Measurements from ENCODE around the gene FIGNL1.

FIGNL1 gene

GRCh38 chr7:50449881-50450589 is at the start of gene FIGNL1:
Gene FIGNL1 (minus strand): TSS chr7:50450350. CDS start chr7:50447287, 3,063 bp downstream.
- peak; percentile 84 for DNase-seq (ENCODE audit: low read depth)
- peaks cover 12% of the 10 kb centered on the region for H3K4me1 ChIP-seq (ENCODE audit: control insufficient read depth, insufficient read depth, low read length)
- H3K4me3 ChIP-seq (ENCODE audit: low read length), result peak within 1 kb of the TSS; percentile 92
- peak within 1 kb of the TSS; percentile 87 for H3K9ac ChIP-seq (ENCODE audit: low read length)
- H3K27me3 ChIP-seq (replicated peaks; ENCODE audit: control insufficient read depth, insufficient read depth, low read length), result peaks cover 7% of the 10 kb centered on the region
- H3K36me3 ChIP-seq (ENCODE audit: control insufficient read depth, insufficient read depth, low read length, severe bottlenecking), result peaks cover 9% of the 10 kb centered on the region
- no peaks in the 10 kb centered on the region for H3K9me3 ChIP-seq (ENCODE audit: control insufficient read depth, low read length)

- Histone ChIP-seq H3K4me1 (ENCODE audit: control insufficient read depth, insufficient read depth, low read length) (peaks cover 62% of the 10 kb centered on the region), H3K9ac (ENCODE audit: low read length) (no peak overlapping the region)
Measured at GRCh38 chr7:50499092-50499491, 48.9 kb upstream of the FIGNL1 start.

GRCh38 chr7:50497968-50498367 is 47.8 kb upstream of the FIGNL1 start:
- Histone ChIP-seq H3K4me1 (ENCODE audit: control insufficient read depth, insufficient read depth, low read length) (peaks cover 51% of the 10 kb centered on the region), H3K9me3 (ENCODE audit: control insufficient read depth, low read length) (no peaks in the 10 kb centered on the region), H3K4me3 (ENCODE audit: low read length) (peak overlapping the region; percentile 19), H3K36me3 (ENCODE audit: control insufficient read depth, insufficient read depth, low read length, severe bottlenecking) (no peaks in the 10 kb centered on the region), H3K9ac (ENCODE audit: low read length) (no peak overlapping the region), H3K27me3 (replicated peaks; ENCODE audit: control insufficient read depth, insufficient read depth, low read length) (peaks cover 5% of the 10 kb centered on the region)
- DNase-seq (ENCODE audit: low read depth), result peak; percentile 80

More at GRCh38 chr7:50499092-50499491, 48.9 kb upstream of the FIGNL1 start:
- Histone ChIP-seq H3K36me3 (ENCODE audit: control insufficient read depth, insufficient read depth, low read length, severe bottlenecking) (no peaks in the 10 kb centered on the region), H3K9me3 (ENCODE audit: control insufficient read depth, low read length) (no peaks in the 10 kb centered on the region), H3K27me3 (replicated peaks; ENCODE audit: control insufficient read depth, insufficient read depth, low read length) (no peaks in the 10 kb centered on the region), H3K4me3 (ENCODE audit: low read length) (no peak overlapping the region)
- DNase-seq (ENCODE audit: low read depth), result no peak

GRCh38 chr7:50497068-50497642 is 47.0 kb upstream of the FIGNL1 start:
- Histone ChIP-seq H3K9ac (ENCODE audit: low read length) (peak overlapping the region; percentile 28), H3K4me1 (ENCODE audit: control insufficient read depth, insufficient read depth, low read length) (peaks cover 45% of the 10 kb centered on the region), H3K9me3 (ENCODE audit: control insufficient read depth, low read length) (no peaks in the 10 kb centered on the region), H3K36me3 (ENCODE audit: control insufficient read depth, insufficient read depth, low read length, severe bottlenecking) (no peaks in the 10 kb centered on the region), H3K4me3 (ENCODE audit: low read length) (peak overlapping the region; percentile 19), H3K27me3 (replicated peaks; ENCODE audit: control insufficient read depth, insufficient read depth, low read length) (peaks cover 13% of the 10 kb centered on the region)
- peak; percentile 89 for DNase-seq (ENCODE audit: low read depth)

- H3K4me1 ChIP-seq (ENCODE audit: control insufficient read depth, insufficient read depth, low read length), result peaks cover 39% of the 10 kb centered on the region
- H3K4me3 ChIP-seq (ENCODE audit: low read length), result no peak overlapping the region
- H3K36me3 ChIP-seq (ENCODE audit: control insufficient read depth, insufficient read depth, low read length, severe bottlenecking), result no peaks in the 10 kb centered on the region
- H3K9ac ChIP-seq (ENCODE audit: low read length), result peak overlapping the region; percentile 28
- no peak for DNase-seq (ENCODE audit: low read depth)
- H3K9me3 ChIP-seq (ENCODE audit: control insufficient read depth, low read length), result no peaks in the 10 kb centered on the region
- peaks cover 19% of the 10 kb centered on the region for H3K27me3 ChIP-seq (replicated peaks; ENCODE audit: control insufficient read depth, insufficient read depth, low read length)
Measured at GRCh38 chr7:50496569-50496968, 46.4 kb upstream of the FIGNL1 start.

GRCh38 chr7:50495746-50496145 is 45.6 kb upstream of the FIGNL1 start:
- Histone ChIP-seq H3K27me3 (replicated peaks; ENCODE audit: control insufficient read depth, insufficient read depth, low read length) (peaks cover 26% of the 10 kb centered on the region), H3K4me3 (ENCODE audit: low read length) (no peak overlapping the region), H3K36me3 (ENCODE audit: control insufficient read depth, insufficient read depth, low read length, severe bottlenecking) (no peaks in the 10 kb centered on the region), H3K9me3 (ENCODE audit: control insufficient read depth, low read length) (no peaks in the 10 kb centered on the region), H3K4me1 (ENCODE audit: control insufficient read depth, insufficient read depth, low read length) (peaks cover 34% of the 10 kb centered on the region), H3K9ac (ENCODE audit: low read length) (no peak overlapping the region)
- no peak for DNase-seq (ENCODE audit: low read depth)

- Histone ChIP-seq H3K27me3 (replicated peaks; ENCODE audit: control insufficient read depth, insufficient read depth, low read length) (peaks cover 26% of the 10 kb centered on the region), H3K36me3 (ENCODE audit: control insufficient read depth, insufficient read depth, low read length, severe bottlenecking) (no peaks in the 10 kb centered on the region), H3K4me1 (ENCODE audit: control insufficient read depth, insufficient read depth, low read length) (peaks cover 28% of the 10 kb centered on the region), H3K9me3 (ENCODE audit: control insufficient read depth, low read length) (no peaks in the 10 kb centered on the region), H3K9ac (ENCODE audit: low read length) (no peak overlapping the region), H3K4me3 (ENCODE audit: low read length) (no peak overlapping the region)
- DNase-seq (ENCODE audit: low read depth), result no peak
Measured at GRCh38 chr7:50492770-50493519, 42.8 kb upstream of the FIGNL1 start.

GRCh38 chr7:50491943-50492342 is 41.8 kb upstream of the FIGNL1 start:
- peaks cover 26% of the 10 kb centered on the region for H3K27me3 ChIP-seq (replicated peaks; ENCODE audit: control insufficient read depth, insufficient read depth, low read length)
- DNase-seq (ENCODE audit: low read depth), result no peak
- H3K9ac ChIP-seq (ENCODE audit: low read length), result no peak overlapping the region
- H3K36me3 ChIP-seq (ENCODE audit: control insufficient read depth, insufficient read depth, low read length, severe bottlenecking), result no peaks in the 10 kb centered on the region
- no peaks in the 10 kb centered on the region for H3K9me3 ChIP-seq (ENCODE audit: control insufficient read depth, low read length)
- peaks cover 18% of the 10 kb centered on the region for H3K4me1 ChIP-seq (ENCODE audit: control insufficient read depth, insufficient read depth, low read length)
- H3K4me3 ChIP-seq (ENCODE audit: low read length), result no peak overlapping the region

- Histone ChIP-seq H3K36me3 (ENCODE audit: control insufficient read depth, insufficient read depth, low read length, severe bottlenecking) (no peaks in the 10 kb centered on the region), H3K4me1 (ENCODE audit: control insufficient read depth, insufficient read depth, low read length) (peaks cover 11% of the 10 kb centered on the region), H3K4me3 (ENCODE audit: low read length) (no peak overlapping the region), H3K9ac (ENCODE audit: low read length) (no peak overlapping the region), H3K9me3 (ENCODE audit: control insufficient read depth, low read length) (no peaks in the 10 kb centered on the region), H3K27me3 (replicated peaks; ENCODE audit: control insufficient read depth, insufficient read depth, low read length) (peaks cover 26% of the 10 kb centered on the region)
- no peak for DNase-seq (ENCODE audit: low read depth)
Measured at GRCh38 chr7:50491209-50491608, 41.1 kb upstream of the FIGNL1 start.

- Histone ChIP-seq H3K4me1 (ENCODE audit: control insufficient read depth, insufficient read depth, low read length) (no peaks in the 10 kb centered on the region), H3K9me3 (ENCODE audit: control insufficient read depth, low read length) (no peaks in the 10 kb centered on the region), H3K36me3 (ENCODE audit: control insufficient read depth, insufficient read depth, low read length, severe bottlenecking) (no peaks in the 10 kb centered on the region), H3K9ac (ENCODE audit: low read length) (no peak overlapping the region), H3K27me3 (replicated peaks; ENCODE audit: control insufficient read depth, insufficient read depth, low read length) (peaks cover 26% of the 10 kb centered on the region), H3K4me3 (ENCODE audit: low read length) (no peak overlapping the region)
- no peak for DNase-seq (ENCODE audit: low read depth)
Measured at GRCh38 chr7:50488379-50488778, 38.2 kb upstream of the FIGNL1 start.

- Histone ChIP-seq H3K27me3 (replicated peaks; ENCODE audit: control insufficient read depth, insufficient read depth, low read length) (peaks cover 7% of the 10 kb centered on the region), H3K4me3 (ENCODE audit: low read length) (no peak overlapping the region), H3K36me3 (ENCODE audit: control insufficient read depth, insufficient read depth, low read length, severe bottlenecking) (no peaks in the 10 kb centered on the region), H3K9ac (ENCODE audit: low read length) (no peak overlapping the region), H3K9me3 (ENCODE audit: control insufficient read depth, low read length) (no peaks in the 10 kb centered on the region), H3K4me1 (ENCODE audit: control insufficient read depth, insufficient read depth, low read length) (no peaks in the 10 kb centered on the region)
- DNase-seq (ENCODE audit: low read depth), result no peak
Measured at GRCh38 chr7:50486512-50486911, 36.4 kb upstream of the FIGNL1 start.
